Calu3 (cell line): ENCODE results near the gene CLCN4. TPM values are rescaled to one million over a fixed set of nuclear protein-coding genes. Genes with fewer than 3 reads are reported as not detected.

Experiments
- BruUV-seq: library from RNA; stranded (reverse); fragments of 400-500 nt; replicated peaks from 2 replicates; lab custom pipeline; 2021; lab: Mats Ljungman, UMichigan
- CTCF ChIA-PET: fragments of 300-600 bp; sonication (Branson Sonifier 250); formaldehyde crosslinking; loops from one replicate; lab custom pipeline; 2022; ENCODE audit warnings: antibody characterized with exemption; lab: Charles Lee
- DNase-seq: peaks from one replicate; pipeline ENCODE4 v3.0.0; 2022
- H3K27ac Mint-ChIP-seq: one replicate; pipeline ENCODE4 v1.8.0; 2022; ENCODE audit warnings: mixed read lengths; ENCODE audit not compliant: unreplicated experiment
- H3K27me3 Mint-ChIP-seq: one replicate; pipeline ENCODE4 v1.8.0; 2022; ENCODE audit warnings: mixed read lengths; ENCODE audit not compliant: unreplicated experiment
- H3K36me3 Mint-ChIP-seq: one replicate; pipeline ENCODE4 v1.8.0; 2022; ENCODE audit warnings: mild to moderate bottlenecking, moderate library complexity, mixed read lengths; ENCODE audit not compliant: insufficient read depth, unreplicated experiment
- H3K4me1 Mint-ChIP-seq: one replicate; pipeline ENCODE4 v1.8.0; 2022; ENCODE audit warnings: mild to moderate bottlenecking, low read depth, mixed read lengths; ENCODE audit not compliant: unreplicated experiment
- H3K4me3 Mint-ChIP-seq: one replicate; pipeline ENCODE4 v1.8.0; 2022; ENCODE audit warnings: mild to moderate bottlenecking, low read depth, moderate library complexity, mixed read lengths; ENCODE audit not compliant: unreplicated experiment
- H3K9me3 Mint-ChIP-seq: one replicate; pipeline ENCODE4 v1.8.0; 2022; ENCODE audit warnings: low read depth, mixed read lengths; ENCODE audit not compliant: unreplicated experiment
- CTCF ChIP-seq: fragments of 200-600 bp; IDR thresholded peaks from one replicate; pipeline ENCODE4 v1.8.0; 2022; ENCODE audit warnings: antibody characterized with exemption; ENCODE audit not compliant: unreplicated experiment
- intact Hi-C: fragments of 100-400 bp; cut with micrococcal nuclease; formaldehyde crosslinking; loops from one replicate; pipeline ENCODE4 v1.10.0; 2022; ENCODE audit not compliant: unreplicated experiment
- total RNA-seq: library from RNA; stranded (reverse); gene quantifications from 2 replicates; pipeline ENCODE4 v1.2.3, GENCODE V29; 2022

The CLCN4 gene
- total RNA-seq, 1 experiment from 2014 or later = 13.3 TPM

GRCh38 chrX:10115082-10115481 is 41.7 kb upstream of the CLCN4 start:
- no peaks in the 10 kb centered on the region for H3K9me3 Mint-ChIP-seq
- H3K36me3 Mint-ChIP-seq = peaks cover 22% of the 10 kb centered on the region
- H3K4me1 Mint-ChIP-seq = no peaks in the 10 kb centered on the region

GRCh38 chrX:10117301-10117700 is 39.5 kb upstream of the CLCN4 start:
- no peak overlapping the region for H3K27ac Mint-ChIP-seq
- TF ChIP-seq CTCF = no peak
- H3K4me3 Mint-ChIP-seq = no peak overlapping the region
- no TSS peak for BruUV-seq
- no peaks in the 10 kb centered on the region for H3K9me3 Mint-ChIP-seq
- intact Hi-C loops = no loop called here
- no peak for DNase-seq
- no peaks in the 10 kb centered on the region for H3K4me1 Mint-ChIP-seq
- H3K27me3 Mint-ChIP-seq = no peaks in the 10 kb centered on the region
- peaks cover 22% of the 10 kb centered on the region for H3K36me3 Mint-ChIP-seq
- CTCF ChIA-PET = interaction anchor here (0.5 kb wide), 1 partner anchor 775 kb away, joined by 6 read pairs; no protein-coding TSS in a partner anchor

More at GRCh38 chrX:10115082-10115481, 41.7 kb upstream of the CLCN4 start:
- Mint-ChIP-seq H3K4me3 (no peak overlapping the region), H3K27ac (no peak overlapping the region), H3K27me3 (no peaks in the 10 kb centered on the region)
- no peak for TF ChIP-seq CTCF
- DNase-seq = no peak
- intact Hi-C loops = no loop called here
- no TSS peak for BruUV-seq
- CTCF ChIA-PET = no interaction called here

DNA sequence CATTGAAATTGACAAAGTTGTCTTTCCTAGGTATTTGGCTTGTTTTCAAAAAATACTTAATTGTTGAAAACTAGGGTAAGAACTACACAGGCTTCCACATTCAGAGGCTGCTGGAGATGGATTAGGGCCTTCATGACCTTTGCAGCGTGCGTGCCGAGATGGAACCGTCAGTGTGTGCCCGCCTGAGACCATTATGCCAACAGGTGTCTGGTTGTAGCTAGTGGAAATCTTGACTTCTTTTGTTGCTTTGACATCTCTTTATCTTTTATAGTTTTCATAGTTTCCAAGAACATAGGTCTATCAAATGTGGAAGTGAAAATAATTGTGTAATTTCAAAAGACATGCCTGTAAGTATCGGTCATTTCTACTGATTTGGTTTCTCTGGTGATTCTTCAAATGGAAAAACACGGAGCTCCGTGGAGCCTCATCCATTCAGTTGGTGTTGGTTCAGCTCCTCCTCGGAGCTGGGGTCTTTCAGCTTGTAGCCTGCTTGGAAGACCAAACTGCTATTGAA is 38.9 kb upstream of the CLCN4 start:
- Mint-ChIP-seq H3K4me3 (no peak overlapping the region), H3K4me1 (no peaks in the 10 kb centered on the region), H3K9me3 (no peaks in the 10 kb centered on the region), H3K27ac (no peak overlapping the region), H3K27me3 (no peaks in the 10 kb centered on the region), H3K36me3 (peaks cover 22% of the 10 kb centered on the region)
- no TSS peak for BruUV-seq
- no peak for TF ChIP-seq CTCF
- intact Hi-C loops = loop anchor here (2.0 kb wide), 1 partner anchor 39 kb away; the partner anchor contains the start of gene CLCN4
- CTCF ChIA-PET = no interaction called here
- no peak for DNase-seq

DNA sequence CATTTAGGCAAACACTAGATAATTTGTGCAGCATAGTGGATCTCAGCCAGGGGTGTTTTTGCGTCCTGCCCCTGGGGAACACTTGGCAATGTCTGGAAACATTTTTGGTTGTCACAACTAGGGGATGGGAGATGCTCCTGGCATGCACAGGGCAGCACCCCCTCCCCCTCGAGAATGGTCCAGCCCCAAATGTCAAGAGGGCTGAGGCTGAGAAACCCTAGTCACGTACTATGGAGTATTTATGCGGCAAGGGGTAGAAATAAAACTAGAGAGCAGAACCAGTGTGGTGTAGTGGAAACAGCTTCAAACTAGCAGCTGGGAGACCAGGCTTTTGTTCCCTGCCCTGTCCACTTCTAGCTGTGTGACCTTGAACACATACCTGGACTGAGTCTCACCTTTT is 38.2 kb upstream of the CLCN4 start:
- no peaks in the 10 kb centered on the region for H3K9me3 Mint-ChIP-seq
- no peak overlapping the region for H3K4me3 Mint-ChIP-seq
- no peak overlapping the region for H3K27ac Mint-ChIP-seq
- CTCF ChIA-PET = no interaction called here
- peaks cover 22% of the 10 kb centered on the region for H3K36me3 Mint-ChIP-seq
- no TSS peak for BruUV-seq
- intact Hi-C loops = loop anchor here (2.0 kb wide), 1 partner anchor 38 kb away; the partner anchor contains the start of gene CLCN4
- DNase-seq = no peak
- no peaks in the 10 kb centered on the region for H3K27me3 Mint-ChIP-seq
- no peak for TF ChIP-seq CTCF
- H3K4me1 Mint-ChIP-seq = no peaks in the 10 kb centered on the region
